Heart left ventricle (tissue), 13 donors: ENCODE measurements around the gene CHST7.

ENCODE experiments used
- POLR2A ChIP-seq, 2 donors: fragments of 450-650 bp; IDR thresholded peaks; one replicate each; pipeline ENCODE4 v1.6.1; 2017; ENCODE audit warnings: antibody characterized with exemption in 2 of 2, mild to moderate bottlenecking in 2 of 2, moderate library complexity in 2 of 2
- TF ChIP-seq, protein P1 (sequence below), 12 donors: fragments of 200-600 bp; sonication (generic) in 4 of 12; IDR thresholded peaks; one replicate each; pipeline versions ENCODE4 v1.5.0 to v1.8.0; 2018 to 2022; ENCODE audit warnings: antibody characterized with exemption in 12 of 12, mild to moderate bottlenecking in 5 of 12
- donor health status: ischemic (EF 13 %, LVEDD 7.1; RV severe dilation, severe dysfunction).
- donor health status: DM: no; HTN: yes; CAD: no.
- donor health status: DM: no; HTN: no; CAD: no.
- donor health status: ischemic (EF 25% LVEDD 6.9; RV normal size, moderate dysfunction).
- donor health status: ischemic (EF 25% LVEDD 5.7; RV mildly dilated, moderate dysfunction).
- donor health status: ischemic (EF 35%, LVEDD 5.7; RV mildly dilated, moderate dysfunction).
- donor health status: nonischemic (EF 11% LVEDD 7.7; RV severe dilation, severe dysfunction).
- donor health status: DM: yes; HTN: yes; CAD: no.
- donor health status: PGD.
- donor health status: ischemic (EF 29% LVEDD 5.4; RV normal size, mild dysfunction).
- donor health status: nonischemic (EF 23%, LVEDD 6.1; RV moderate dilation, normal function).

DNA sequence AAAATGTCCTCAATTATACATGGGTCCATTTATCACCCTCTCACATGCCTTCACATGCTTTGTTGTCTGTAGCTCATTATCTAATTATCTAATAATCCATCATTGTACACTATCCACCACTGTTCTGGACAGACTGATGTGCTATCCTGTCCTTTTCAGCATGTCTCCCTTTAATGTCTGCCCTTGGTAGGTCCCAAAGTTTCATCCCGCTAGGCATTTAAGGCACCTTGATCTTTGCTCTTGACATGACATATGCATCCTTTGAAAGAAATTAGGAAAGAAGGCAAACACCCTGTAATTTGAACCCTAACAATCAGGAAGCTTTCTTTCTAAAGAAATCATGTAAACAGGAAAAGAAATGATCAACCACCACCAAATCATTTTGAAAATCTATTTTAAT is 5.7 kb downstream of the CHST7 start:
- TF ChIP-seq, protein P1, sequence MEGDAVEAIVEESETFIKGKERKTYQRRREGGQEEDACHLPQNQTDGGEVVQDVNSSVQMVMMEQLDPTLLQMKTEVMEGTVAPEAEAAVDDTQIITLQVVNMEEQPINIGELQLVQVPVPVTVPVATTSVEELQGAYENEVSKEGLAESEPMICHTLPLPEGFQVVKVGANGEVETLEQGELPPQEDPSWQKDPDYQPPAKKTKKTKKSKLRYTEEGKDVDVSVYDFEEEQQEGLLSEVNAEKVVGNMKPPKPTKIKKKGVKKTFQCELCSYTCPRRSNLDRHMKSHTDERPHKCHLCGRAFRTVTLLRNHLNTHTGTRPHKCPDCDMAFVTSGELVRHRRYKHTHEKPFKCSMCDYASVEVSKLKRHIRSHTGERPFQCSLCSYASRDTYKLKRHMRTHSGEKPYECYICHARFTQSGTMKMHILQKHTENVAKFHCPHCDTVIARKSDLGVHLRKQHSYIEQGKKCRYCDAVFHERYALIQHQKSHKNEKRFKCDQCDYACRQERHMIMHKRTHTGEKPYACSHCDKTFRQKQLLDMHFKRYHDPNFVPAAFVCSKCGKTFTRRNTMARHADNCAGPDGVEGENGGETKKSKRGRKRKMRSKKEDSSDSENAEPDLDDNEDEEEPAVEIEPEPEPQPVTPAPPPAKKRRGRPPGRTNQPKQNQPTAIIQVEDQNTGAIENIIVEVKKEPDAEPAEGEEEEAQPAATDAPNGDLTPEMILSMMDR (IDR thresholded peaks at IDR 0.05), result no peak
- TF ChIP-seq POLR2A (IDR thresholded peaks at IDR 0.05), result no peak
